Measurements from ENCODE around the gene ARL17A. TPM values are rescaled to one million over a fixed set of nuclear protein-coding genes. Genes with fewer than 3 reads are reported as not detected.
"Not testable (repeated sequence)": the region's sequence is repeated elsewhere in the genome, so short reads cannot be mapped to it uniquely, and the experiment has no call there.

Gene ARL17A
- total and polyA plus RNA-seq, 12 donors: 1.7 to 17.1 (median 9.2) TPM

DNA sequence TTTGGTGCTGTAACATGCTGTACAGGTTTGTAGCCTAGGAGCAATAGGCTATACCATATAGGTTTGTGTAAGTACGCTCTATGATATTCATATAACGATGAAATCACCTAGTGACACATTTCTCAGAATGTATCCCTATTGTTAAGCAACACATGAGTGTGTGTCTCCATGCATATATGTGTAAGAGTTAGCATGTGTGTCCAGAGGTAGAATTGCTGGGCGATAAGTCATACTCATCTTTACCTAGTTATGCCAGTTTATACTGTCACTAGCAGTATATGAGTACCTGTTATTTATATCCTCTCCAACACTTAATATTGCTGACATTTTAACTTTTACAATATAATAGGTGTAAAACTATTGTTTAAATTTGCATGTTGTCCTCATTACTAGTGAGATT, 21.3 kb upstream of the ARL17A start:
- H3K4me3 ChIP-seq; H3K4me1 ChIP-seq (replicated peaks in 1 of 2); H3K27ac ChIP-seq; H3K36me3 ChIP-seq (replicated peaks in 1 of 2); intact Hi-C loops (cut with DNase I); H3K9me3 ChIP-seq (replicated peaks in 1 of 3); DNase-seq; H3K27me3 ChIP-seq: not testable (repeated sequence)
- no CpG with 5 or more reads among the region's 3 CpGs for WGBS, 4 donors

DNA sequence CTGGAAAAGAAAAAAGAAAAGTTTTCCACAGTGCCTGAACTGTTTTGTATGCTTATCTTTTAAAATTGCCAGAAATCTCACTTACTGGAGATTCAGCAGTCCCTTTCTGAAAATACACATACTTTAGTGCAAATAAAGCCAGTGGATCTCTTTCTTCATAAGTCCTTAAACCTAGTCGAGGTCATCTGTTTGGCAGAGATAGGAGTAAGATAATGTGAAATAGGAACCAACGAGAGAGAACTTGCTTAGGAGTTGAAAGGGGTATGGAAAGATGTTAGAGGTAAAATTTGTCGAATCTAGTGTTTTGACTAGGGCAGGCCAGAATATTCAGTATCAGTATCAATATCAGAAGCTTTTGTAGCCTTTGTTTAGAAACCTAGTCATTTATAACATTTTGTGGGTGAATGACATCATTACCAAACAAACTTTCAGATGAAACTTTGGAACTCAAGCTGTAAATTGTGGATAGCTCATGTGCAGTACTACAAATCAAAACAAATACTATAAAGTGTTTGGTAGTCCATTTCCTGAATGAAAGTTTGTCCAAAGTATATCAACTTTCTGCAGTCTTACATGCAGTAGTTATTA, 18.9 kb upstream of the ARL17A start:
- intact Hi-C loops (cut with DNase I); H3K4me1 ChIP-seq (replicated peaks in 1 of 2): not testable (repeated sequence)

DNA sequence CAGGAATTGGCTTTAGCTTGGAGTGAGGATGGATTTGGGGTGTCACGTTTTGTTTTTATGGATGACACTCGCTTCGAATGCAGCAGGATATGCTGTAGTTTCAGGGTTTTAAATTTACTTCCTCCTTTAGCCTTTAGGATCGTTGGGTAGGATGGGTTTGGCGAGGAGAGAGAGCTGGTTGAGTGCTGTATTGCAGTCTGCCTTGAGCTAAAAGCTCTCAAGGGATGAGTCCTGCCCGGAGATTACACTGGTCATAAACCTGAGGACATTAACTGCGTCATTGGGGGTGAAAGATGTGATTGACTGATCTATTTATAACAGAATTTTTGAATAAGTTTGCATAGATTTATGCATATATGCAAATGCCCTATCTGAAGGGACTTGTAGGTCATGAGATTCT, 11.8 kb upstream of the ARL17A start:
- no CpG with 5 or more reads among the region's 7 CpGs for WGBS, 4 donors
- H3K9me3 ChIP-seq (replicated peaks in 1 of 3); H3K27ac ChIP-seq; H3K27me3 ChIP-seq; DNase-seq; H3K4me1 ChIP-seq (replicated peaks in 1 of 2); H3K36me3 ChIP-seq (replicated peaks in 1 of 2); H3K4me3 ChIP-seq; intact Hi-C loops (cut with DNase I): not testable (repeated sequence)

More for the DNA sequence above, 18.9 kb upstream of the ARL17A start:
- not testable (repeated sequence) for H3K9me3 ChIP-seq (replicated peaks in 1 of 3); DNase-seq; H3K36me3 ChIP-seq (replicated peaks in 1 of 2); H3K4me3 ChIP-seq; H3K27me3 ChIP-seq
- peak overlapping the region in 1 of 5 donors; percentile 22 for H3K27ac ChIP-seq
- WGBS, 4 donors: 21 to 58% (median 30%) methylated on average over 2 to 3 of the region's 3 CpGs

DNA sequence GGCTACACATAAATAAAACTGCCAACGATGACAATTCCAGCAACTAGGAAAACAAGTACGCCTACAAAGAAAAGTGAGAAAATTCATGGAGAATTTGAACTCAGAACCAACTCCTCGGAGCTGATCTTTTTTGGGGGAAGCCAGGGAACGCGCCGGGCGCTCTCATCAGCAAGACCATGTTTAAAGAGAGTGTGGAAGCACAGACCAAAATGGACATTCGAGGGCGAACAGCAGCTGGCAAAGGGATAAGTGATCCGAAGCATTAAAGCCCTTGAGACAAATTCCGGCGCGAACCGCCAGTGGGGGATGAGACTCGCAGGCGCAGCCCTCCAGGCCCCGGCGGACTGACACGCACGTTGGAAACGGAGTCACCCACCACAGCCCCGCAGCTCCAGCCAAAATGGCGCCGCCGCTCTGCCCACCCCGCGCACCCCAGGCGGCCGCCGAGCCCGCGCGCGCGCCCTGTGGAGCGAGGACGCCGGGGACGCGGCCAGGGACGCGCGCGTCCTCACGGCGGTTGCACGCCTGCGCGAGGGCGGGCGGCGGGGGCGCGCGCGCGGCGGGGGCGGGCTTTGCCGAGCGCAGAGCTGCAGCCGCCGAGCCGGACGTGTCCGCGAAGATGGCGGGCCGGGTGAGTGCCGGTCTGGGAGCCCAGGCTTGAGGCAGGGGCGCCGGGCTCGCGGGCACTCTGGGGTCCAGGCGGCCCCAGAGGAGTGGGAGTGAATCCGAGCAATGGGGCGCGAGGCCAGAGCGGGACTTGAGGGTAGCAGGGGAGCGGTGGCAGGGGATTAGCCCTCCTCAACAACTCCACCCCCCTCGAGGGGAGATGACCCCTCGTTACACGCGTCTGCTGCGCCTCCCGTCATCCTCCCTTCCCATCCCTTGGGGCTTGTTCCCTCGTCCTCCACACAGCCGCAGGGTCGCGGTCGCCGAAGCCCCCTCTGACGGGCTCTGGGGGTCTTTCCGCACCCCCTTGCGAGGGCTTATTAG, 11.0 kb upstream of the ARL17A start, which contains the start of gene NSF:
NSF (plus strand) TSS at position 513 of the 990 bp plus-strand sequence; CDS start at position 620, 107 bp downstream.
- H3K9me3 ChIP-seq (replicated peaks in 1 of 3); intact Hi-C loops (cut with DNase I); DNase-seq; H3K27ac ChIP-seq; H3K4me3 ChIP-seq; H3K36me3 ChIP-seq (replicated peaks in 1 of 2); H3K4me1 ChIP-seq (replicated peaks in 1 of 2); H3K27me3 ChIP-seq: not testable (repeated sequence)
- no CpG with 5 or more reads among the region's 95 CpGs for WGBS, 4 donors

DNA sequence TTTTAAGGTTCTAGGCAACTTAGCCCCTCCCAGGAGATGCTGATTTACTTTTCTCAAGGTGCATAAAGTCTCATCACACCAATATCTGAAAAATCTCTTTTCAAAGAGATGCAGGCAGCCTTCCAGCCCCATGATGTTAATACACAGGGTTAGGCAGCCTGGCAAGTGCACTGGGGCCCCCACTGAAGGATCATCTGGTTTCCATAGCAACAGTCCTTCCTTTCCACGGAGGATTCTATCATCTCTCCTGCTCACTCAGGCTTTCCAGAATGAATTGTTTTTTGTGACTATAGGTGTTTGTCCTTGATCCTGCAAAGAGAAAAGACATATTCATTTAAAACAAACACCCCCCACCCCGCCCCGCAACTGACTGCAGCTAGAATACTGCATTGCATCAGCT, 6.0 kb upstream of the ARL17A start:
- DNase-seq; H3K27me3 ChIP-seq; H3K4me1 ChIP-seq (replicated peaks in 1 of 2); H3K9me3 ChIP-seq (replicated peaks in 1 of 3); H3K36me3 ChIP-seq (replicated peaks in 1 of 2); intact Hi-C loops (cut with DNase I); H3K4me3 ChIP-seq; H3K27ac ChIP-seq: not testable (repeated sequence)
- no CpG with 5 or more reads among the region's 3 CpGs for WGBS, 4 donors

DNA sequence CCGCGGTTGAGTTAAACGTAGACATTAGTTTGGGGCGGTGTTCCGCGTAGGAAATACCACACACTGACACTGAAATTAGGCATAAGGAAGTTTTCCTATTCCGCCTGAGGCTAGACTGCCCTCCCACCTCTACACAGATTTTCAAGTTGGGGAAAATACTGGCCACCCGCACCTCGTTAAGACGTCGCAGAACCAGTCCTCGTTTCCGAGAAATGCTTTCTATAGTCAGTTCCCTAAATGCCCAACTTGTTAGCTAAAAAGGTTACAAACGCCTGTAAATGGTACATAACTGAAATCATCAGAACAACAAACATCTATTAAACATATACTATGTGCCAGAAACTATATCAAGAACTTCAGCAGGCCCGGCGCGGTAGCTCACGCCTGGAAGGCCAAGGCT, 591 bp upstream of the ARL17A start:
- H3K4me3 ChIP-seq: peak overlapping the region in 1 of 4 donors; percentile 39
- intact Hi-C loops (cut with DNase I); H3K36me3 ChIP-seq (replicated peaks in 1 of 2); DNase-seq; H3K9me3 ChIP-seq (replicated peaks in 1 of 3); H3K4me1 ChIP-seq (replicated peaks in 1 of 2); H3K27me3 ChIP-seq: not testable (repeated sequence)
- H3K27ac ChIP-seq: peak overlapping the region in 1 of 5 donors; percentile 61
- WGBS, 4 donors: 5 to 55% (median 7%) methylated on average over 5 to 8 of the region's 18 CpGs; no CpG with 5 or more reads in 1 of the 4 donors

DNA sequence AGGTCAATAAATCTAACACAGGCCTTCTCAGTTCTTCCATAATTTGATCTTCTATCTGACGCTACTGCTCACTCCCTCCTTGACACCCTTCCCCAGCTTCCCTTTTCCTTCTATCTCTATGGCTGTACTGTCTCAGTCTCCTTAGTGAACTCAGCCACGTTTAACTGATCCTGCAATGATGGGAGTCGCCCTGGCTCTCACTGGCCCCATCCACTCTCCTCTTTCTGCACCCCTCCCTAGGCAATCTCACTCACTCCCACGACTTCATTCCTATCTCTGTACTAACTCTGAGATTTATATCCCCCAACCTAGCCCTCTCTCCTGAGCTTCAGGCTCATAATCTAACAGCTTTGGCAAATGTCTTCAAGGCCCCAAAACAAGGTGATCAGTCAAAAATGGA, 7.7 kb downstream of the ARL17A start:
- H3K27ac ChIP-seq; DNase-seq; H3K4me3 ChIP-seq; H3K9me3 ChIP-seq (replicated peaks in 1 of 3); H3K36me3 ChIP-seq (replicated peaks in 1 of 2); intact Hi-C loops (cut with DNase I); H3K27me3 ChIP-seq; H3K4me1 ChIP-seq (replicated peaks in 1 of 2): not testable (repeated sequence)
- no CpG with 5 or more reads among the region's 4 CpGs for WGBS, 4 donors

DNA sequence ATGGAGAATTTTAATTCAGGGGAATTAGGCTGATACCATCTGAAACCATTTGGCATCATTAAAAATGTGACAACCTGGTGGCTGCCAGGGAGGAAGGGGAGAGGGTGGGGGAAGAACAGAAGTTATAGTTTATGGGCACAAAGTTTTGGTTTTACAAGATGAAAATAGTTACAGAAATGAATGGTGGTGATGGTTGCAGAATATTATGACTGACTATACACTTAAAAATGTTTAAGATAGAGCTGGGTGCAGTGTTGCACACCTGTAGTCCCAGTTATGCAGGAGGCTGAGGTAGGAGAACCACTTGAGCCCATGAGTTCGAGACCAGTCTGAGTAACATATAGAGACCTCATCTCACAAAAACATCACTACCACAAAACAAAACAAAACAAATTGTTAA, 12.5 kb downstream of the ARL17A start:
- not testable (repeated sequence) for H3K4me3 ChIP-seq
- no CpG with 5 or more reads among the region's 1 CpG for WGBS, 4 donors

DNA sequence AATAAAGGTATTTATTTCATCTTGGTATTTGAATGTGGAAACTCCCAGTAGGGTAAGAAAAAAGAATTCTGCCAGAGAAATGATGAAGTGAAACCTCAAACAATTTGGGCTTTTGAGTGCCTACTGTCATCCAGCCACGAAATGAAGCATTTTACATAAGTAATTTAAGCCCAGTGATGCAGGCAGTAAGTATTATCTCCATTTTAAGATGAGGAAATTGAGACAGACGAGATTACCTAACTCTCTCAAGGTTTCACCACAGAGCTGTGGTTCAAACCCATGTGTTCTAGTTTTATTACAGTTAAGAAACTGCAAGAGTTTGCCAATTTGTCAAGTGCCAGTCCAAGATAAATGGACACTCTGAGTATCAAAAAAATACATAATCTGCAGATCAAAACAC, 13.2 kb downstream of the ARL17A start:
- H3K4me3 ChIP-seq; H3K36me3 ChIP-seq (replicated peaks in 1 of 2); intact Hi-C loops (cut with DNase I); DNase-seq; H3K9me3 ChIP-seq (replicated peaks in 1 of 3); H3K27me3 ChIP-seq; H3K27ac ChIP-seq; H3K4me1 ChIP-seq (replicated peaks in 1 of 2): not testable (repeated sequence)
- WGBS, 4 donors: no CpG with 5 or more reads among the region's 2 CpGs

More for the DNA sequence above, 12.5 kb downstream of the ARL17A start:
- H3K4me1 ChIP-seq (replicated peaks in 1 of 2); H3K27ac ChIP-seq; DNase-seq; intact Hi-C loops (cut with DNase I); H3K27me3 ChIP-seq; H3K9me3 ChIP-seq (replicated peaks in 1 of 3); H3K36me3 ChIP-seq (replicated peaks in 1 of 2): not testable (repeated sequence)

DNA sequence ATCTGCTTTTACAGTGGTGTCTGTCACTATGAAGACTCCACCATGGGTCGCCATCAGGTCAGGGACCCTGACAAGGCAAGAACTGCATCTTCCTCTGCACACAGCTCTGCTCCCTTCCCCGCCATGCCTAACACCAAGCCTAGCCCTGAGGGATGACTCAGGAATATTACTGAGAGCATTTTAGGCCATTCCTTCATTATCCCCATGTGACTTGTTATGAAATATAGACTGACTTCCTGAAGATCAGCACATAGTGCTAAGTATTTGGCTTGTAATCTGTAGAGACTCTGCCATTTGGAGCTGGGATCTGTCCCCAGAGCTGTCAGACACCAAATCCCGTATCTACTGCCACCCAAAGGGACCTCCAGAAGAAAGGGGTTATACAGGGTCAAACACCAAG, 19.4 kb downstream of the ARL17A start:
- H3K36me3 ChIP-seq (replicated peaks in 1 of 2); intact Hi-C loops (cut with DNase I): not testable (repeated sequence)
- WGBS, 4 donors: no CpG with 5 or more reads among the region's 3 CpGs

DNA sequence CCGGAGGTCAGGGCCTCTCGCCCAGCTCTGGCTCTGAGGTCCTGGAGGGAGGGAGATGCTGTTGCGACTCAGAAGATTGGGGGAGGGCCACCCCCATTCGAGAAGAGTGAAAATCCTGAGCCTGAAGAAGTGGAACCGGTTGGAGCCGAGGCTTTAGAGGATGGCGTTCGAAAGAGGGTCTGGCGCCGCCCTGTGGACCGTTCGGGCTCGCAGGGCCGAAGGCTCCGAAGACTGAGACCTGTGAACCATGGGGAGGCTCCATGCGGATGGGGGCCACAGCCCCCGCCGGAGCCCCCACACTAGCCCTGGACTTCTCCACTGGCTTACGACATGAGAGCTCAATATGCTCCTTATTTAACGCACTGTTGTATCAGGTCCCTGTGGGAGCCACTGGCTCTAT, 20.3 kb downstream of the ARL17A start:
- no CpG with 5 or more reads among the region's 20 CpGs for WGBS, 4 donors

More for the DNA sequence above, 19.4 kb downstream of the ARL17A start:
- H3K4me1 ChIP-seq (replicated peaks in 1 of 2); DNase-seq; H3K9me3 ChIP-seq (replicated peaks in 1 of 3); H3K4me3 ChIP-seq; H3K27me3 ChIP-seq; H3K27ac ChIP-seq: not testable (repeated sequence)

More for the DNA sequence above, 20.3 kb downstream of the ARL17A start:
- intact Hi-C loops (cut with DNase I); H3K36me3 ChIP-seq (replicated peaks in 1 of 2); H3K9me3 ChIP-seq (replicated peaks in 1 of 3); H3K4me1 ChIP-seq (replicated peaks in 1 of 2); H3K27ac ChIP-seq; H3K4me3 ChIP-seq; H3K27me3 ChIP-seq; DNase-seq: not testable (repeated sequence)
